Right lobe of liver (tissue), 4 donors: Measurements from ENCODE around the gene ADGRV1.

ENCODE experiments used
- POLR2A ChIP-seq: fragments of 450-650 bp; IDR thresholded peaks from one replicate; pipeline ENCODE4 v1.6.1; 2017; ENCODE audit warnings: antibody characterized with exemption, mild to moderate bottlenecking
- TF ChIP-seq, protein P1 (sequence below), 4 donors: fragments of 200-600 bp in 3 of 4; fragments of 450-650 bp in 1 of 4; IDR thresholded peaks; one replicate each; pipeline versions ENCODE4 v1.5.1 to v1.8.0; 2016 to 2022; ENCODE audit warnings: antibody characterized with exemption in 4 of 4, mild to moderate bottlenecking in 2 of 4
- donor health status: DM: no; HTN: no; CAD: no.
- donor health status: DM: no; HTN: no; CAD: no.
- donor health status: DM: no; HTN: yes; CAD: no.

DNA sequence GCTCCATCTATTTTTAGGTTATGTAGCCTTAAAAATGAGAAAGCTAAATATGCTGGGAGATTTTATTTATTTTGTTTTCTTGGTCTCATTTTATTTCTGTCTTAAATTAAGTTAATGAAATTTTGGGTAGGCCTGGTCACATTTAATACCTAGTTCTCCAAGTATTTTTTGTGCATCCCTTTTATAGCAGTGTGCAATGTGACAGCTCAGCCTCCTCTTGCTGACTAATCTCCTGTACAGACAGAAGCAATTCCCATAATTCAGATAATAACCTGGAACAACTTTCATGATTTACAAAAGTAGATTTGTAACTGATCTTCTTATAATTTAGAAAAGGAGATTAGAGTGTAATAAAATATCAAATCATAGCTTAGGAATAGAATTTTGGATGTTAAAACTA is 403.9 kb downstream of the ADGRV1 start:
- TF ChIP-seq, protein P1, sequence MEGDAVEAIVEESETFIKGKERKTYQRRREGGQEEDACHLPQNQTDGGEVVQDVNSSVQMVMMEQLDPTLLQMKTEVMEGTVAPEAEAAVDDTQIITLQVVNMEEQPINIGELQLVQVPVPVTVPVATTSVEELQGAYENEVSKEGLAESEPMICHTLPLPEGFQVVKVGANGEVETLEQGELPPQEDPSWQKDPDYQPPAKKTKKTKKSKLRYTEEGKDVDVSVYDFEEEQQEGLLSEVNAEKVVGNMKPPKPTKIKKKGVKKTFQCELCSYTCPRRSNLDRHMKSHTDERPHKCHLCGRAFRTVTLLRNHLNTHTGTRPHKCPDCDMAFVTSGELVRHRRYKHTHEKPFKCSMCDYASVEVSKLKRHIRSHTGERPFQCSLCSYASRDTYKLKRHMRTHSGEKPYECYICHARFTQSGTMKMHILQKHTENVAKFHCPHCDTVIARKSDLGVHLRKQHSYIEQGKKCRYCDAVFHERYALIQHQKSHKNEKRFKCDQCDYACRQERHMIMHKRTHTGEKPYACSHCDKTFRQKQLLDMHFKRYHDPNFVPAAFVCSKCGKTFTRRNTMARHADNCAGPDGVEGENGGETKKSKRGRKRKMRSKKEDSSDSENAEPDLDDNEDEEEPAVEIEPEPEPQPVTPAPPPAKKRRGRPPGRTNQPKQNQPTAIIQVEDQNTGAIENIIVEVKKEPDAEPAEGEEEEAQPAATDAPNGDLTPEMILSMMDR (IDR thresholded peaks at IDR 0.05): no peak
- TF ChIP-seq POLR2A: no peak
